Peyer's patch (tissue), 4 donors: ENCODE measurements around the gene HDAC4. TPM values are rescaled to one million over a fixed set of nuclear protein-coding genes. Genes with fewer than 3 reads are reported as not detected.

Source experiments
- DNase-seq, 3 donors: peaks; one replicate each; pipeline ENCODE4 v3.0.0-alpha.2; 2017 to 2019
- H3K27ac ChIP-seq, 4 donors: fragments of 200-600 bp; sonication (generic); one replicate each; pipeline ENCODE4 v1.5.1; 2016 to 2019
- H3K27me3 ChIP-seq, 2 donors: fragments of 200-600 bp; sonication (generic); one replicate each; pipeline ENCODE4 v1.5.1; 2019
- H3K36me3 ChIP-seq, 3 donors: fragments of 200-600 bp; sonication (generic); one replicate each; pipeline ENCODE4 v1.5.1; 2016 to 2019
- H3K4me1 ChIP-seq, 4 donors: fragments of 200-600 bp; sonication (generic); one replicate each; pipeline ENCODE4 v1.5.1; 2016 to 2019
- H3K4me3 ChIP-seq, 4 donors: fragments of 200-600 bp; sonication (generic); 1 replicate in 3 of 4; 2 replicates in 1 of 4; pipeline ENCODE4 v1.5.1; 2016 to 2019; ENCODE audit warnings: mild to moderate bottlenecking in 1 of 4
- H3K9me3 ChIP-seq, 4 donors: fragments of 200-600 bp; sonication (generic); one replicate each; pipeline ENCODE4 v1.5.1; 2016 to 2019; ENCODE audit warnings: mild to moderate bottlenecking in 1 of 4
- POLR2A ChIP-seq, 2 donors: fragments of 450-650 bp; IDR thresholded peaks; one replicate each; pipeline ENCODE4 v1.5.1; 2017; ENCODE audit warnings: antibody characterized with exemption in 2 of 2, mild to moderate bottlenecking in 2 of 2, moderate library complexity in 2 of 2
- total RNA-seq, 4 donors: library from RNA; depleted of rRNA; stranded (reverse); fragments of >200 nt; gene quantifications; one replicate each; pipeline ENCODE4 v1.1.0, GENCODE V29; 2016
- TF ChIP-seq, protein P1 (sequence below), 6 experiments: fragments of 450-650 bp in 4 of 6; fragments of 200-600 bp in 2 of 6; sonication (generic) in 1 of 6; IDR thresholded peaks; one replicate each; pipeline ENCODE4 v1.5.1; 2017 to 2019; ENCODE audit warnings: antibody characterized with exemption in 6 of 6, mild to moderate bottlenecking in 3 of 6, moderate library complexity in 1 of 6

HDAC4 gene
- total RNA-seq, 4 donors from 2014 or later = 28.9 to 198 (median 102) TPM

DNA sequence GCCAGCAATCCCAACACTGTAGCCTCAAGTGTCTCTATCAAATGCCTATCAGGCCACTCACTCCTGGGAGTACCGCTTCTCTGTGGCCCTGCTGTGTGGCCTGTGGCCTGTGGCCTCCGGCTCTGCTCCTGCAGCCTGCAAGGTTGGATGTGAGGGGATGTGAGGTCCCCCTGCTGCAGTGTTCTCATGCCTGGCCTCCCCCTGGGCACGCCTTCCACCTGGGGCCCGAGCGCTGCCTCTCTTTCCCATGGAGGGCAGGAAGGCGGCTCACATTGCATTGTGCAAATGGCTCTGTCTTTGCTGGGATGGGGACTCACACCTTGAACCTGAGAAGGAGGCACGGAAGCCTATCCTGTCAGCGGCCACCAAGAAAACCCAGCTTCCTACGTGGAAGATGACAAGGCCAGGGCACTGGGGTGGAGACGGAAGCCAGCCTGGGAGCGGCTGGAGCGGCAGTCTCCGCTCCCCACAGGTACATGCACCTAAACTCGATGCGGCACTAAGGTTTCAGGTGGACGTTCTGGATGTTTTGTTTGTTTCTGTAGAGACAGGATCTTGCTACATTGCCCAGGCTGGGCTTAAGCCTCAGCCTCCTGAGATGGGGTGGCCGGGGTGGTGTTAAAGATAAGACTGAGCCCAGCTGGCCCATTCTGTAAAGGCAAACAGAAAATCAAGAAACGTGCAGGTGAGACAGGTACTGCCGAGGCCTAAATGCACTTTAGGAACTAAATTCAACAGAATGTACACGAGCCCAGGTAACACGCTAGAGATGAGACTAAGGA lies 140.1 kb downstream of the HDAC4 start:
- Histone ChIP-seq H3K27me3 (no peaks in the 10 kb centered on the region), H3K4me3 (no peak overlapping the region), H3K27ac (no peak overlapping the region), H3K36me3 (no peaks in the 10 kb centered on the region), H3K9me3 (peaks cover 0 to 4% (median 0%) of the 10 kb centered on the region in 4 donors), H3K4me1 (peaks cover 4 to 42% (median 27%) of the 10 kb centered on the region in 4 donors)
- TF ChIP-seq POLR2A (IDR thresholded peaks at IDR 0.05) = no peak
- TF ChIP-seq, protein P1, sequence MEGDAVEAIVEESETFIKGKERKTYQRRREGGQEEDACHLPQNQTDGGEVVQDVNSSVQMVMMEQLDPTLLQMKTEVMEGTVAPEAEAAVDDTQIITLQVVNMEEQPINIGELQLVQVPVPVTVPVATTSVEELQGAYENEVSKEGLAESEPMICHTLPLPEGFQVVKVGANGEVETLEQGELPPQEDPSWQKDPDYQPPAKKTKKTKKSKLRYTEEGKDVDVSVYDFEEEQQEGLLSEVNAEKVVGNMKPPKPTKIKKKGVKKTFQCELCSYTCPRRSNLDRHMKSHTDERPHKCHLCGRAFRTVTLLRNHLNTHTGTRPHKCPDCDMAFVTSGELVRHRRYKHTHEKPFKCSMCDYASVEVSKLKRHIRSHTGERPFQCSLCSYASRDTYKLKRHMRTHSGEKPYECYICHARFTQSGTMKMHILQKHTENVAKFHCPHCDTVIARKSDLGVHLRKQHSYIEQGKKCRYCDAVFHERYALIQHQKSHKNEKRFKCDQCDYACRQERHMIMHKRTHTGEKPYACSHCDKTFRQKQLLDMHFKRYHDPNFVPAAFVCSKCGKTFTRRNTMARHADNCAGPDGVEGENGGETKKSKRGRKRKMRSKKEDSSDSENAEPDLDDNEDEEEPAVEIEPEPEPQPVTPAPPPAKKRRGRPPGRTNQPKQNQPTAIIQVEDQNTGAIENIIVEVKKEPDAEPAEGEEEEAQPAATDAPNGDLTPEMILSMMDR (IDR thresholded peaks at IDR 0.05) = no peak
- DNase-seq = peak in 1 of 3 donors; percentile 37

GRCh38 chr2:239259603-239260298 lies 141.1 kb downstream of the HDAC4 start:
- Histone ChIP-seq H3K4me1 (peaks cover 2 to 32% (median 18%) of the 10 kb centered on the region in 4 donors), H3K27me3 (no peaks in the 10 kb centered on the region), H3K27ac (peak overlapping the region in 3 of 4 donors; percentile 1 to 25 (median 25)), H3K36me3 (no peaks in the 10 kb centered on the region), H3K9me3 (peaks cover 0 to 4% (median 0%) of the 10 kb centered on the region in 4 donors), H3K4me3 (no peak overlapping the region)
- no peak for TF ChIP-seq POLR2A (IDR thresholded peaks at IDR 0.05)
- TF ChIP-seq, protein P1 (IDR thresholded peaks at IDR 0.05) = no peak
- DNase-seq = peak in 1 of 3 donors; percentile 44

DNA sequence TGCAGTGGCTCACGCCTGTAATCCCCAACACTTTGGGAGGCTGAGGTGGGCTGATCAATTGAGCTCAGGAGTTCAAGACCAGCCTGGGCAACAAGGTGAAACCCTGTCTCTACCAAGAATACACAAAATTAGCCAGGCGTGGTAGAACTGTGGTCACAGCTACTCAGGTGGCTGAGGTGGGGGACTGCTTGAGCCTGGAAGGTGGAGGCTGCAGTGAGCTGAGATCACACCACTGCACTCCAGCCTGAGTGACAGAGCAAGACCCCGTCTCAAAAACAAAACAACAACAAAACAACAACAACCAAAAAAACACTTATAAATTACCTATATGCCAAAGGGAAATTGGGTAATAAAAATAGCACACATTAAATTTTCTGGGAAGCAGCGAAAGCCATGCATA lies 141.6 kb downstream of the HDAC4 start:
- Histone ChIP-seq H3K4me3 (no peak overlapping the region), H3K4me1 (peaks cover 0 to 26% (median 13%) of the 10 kb centered on the region in 4 donors), H3K27ac (peak overlapping the region in 2 of 4 donors; percentile 1 to 25), H3K36me3 (no peaks in the 10 kb centered on the region), H3K9me3 (peaks cover 0 to 4% (median 0%) of the 10 kb centered on the region in 4 donors), H3K27me3 (no peaks in the 10 kb centered on the region)
- peak in 1 of 3 donors; percentile 47 for DNase-seq
- TF ChIP-seq POLR2A (IDR thresholded peaks at IDR 0.05) = no peak
- TF ChIP-seq, protein P1 (IDR thresholded peaks at IDR 0.05) = no peak

DNA sequence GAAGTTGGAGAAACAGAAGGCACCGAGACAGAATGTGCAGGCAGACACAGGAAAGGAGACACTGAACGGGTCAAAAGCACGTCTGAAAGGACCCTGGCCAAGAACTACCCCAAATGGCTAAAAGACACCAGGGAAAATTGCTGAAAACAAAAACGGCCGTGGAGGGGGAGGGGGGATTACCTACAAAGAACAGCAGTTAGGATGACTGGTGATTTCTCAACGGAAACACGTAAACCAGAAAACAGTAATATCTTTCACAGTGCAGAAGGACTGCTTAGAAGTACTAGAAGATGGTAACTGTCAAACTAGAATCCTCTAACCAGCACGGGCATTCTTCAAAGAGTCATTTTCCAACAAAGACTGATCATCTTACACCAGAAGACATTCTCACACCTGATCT lies 142.6 kb downstream of the HDAC4 start:
- Histone ChIP-seq H3K9me3 (peaks cover 0 to 4% (median 0%) of the 10 kb centered on the region in 4 donors), H3K27ac (no peak overlapping the region), H3K4me1 (peaks cover 0 to 17% (median 11%) of the 10 kb centered on the region in 4 donors), H3K36me3 (no peaks in the 10 kb centered on the region), H3K4me3 (no peak overlapping the region), H3K27me3 (no peaks in the 10 kb centered on the region)
- DNase-seq = no peak
- no peak for TF ChIP-seq POLR2A (IDR thresholded peaks at IDR 0.05)
- TF ChIP-seq, protein P1 (IDR thresholded peaks at IDR 0.05) = no peak

DNA sequence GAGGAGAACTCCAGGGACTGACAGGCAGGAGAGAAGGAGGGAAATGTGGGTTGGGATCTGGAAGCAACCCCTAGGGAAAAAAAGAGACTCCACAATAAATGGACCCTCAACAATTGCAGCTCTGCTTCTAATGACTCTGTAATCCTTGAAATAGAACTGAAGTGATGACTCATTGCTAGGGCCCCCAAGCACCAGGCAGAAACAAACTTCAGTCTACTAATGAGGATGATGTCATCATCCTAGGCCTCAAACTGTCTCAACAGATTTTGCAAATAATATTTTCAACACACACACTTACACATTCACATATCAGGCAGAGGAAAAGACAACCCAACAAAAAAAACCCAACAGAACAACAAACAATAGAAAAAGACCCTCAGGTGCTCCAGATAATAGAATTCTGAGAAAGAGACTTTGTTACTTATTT lies 143.3 kb downstream of the HDAC4 start:
- TF ChIP-seq, protein P1 (IDR thresholded peaks at IDR 0.05) = no peak
- TF ChIP-seq POLR2A (IDR thresholded peaks at IDR 0.05) = no peak
- Histone ChIP-seq H3K4me3 (no peak overlapping the region), H3K9me3 (peaks cover 0 to 4% (median 0%) of the 10 kb centered on the region in 4 donors), H3K4me1 (peaks cover 0 to 17% (median 13%) of the 10 kb centered on the region in 4 donors), H3K27me3 (no peaks in the 10 kb centered on the region), H3K27ac (peak overlapping the region in 1 of 4 donors; percentile 20), H3K36me3 (no peaks in the 10 kb centered on the region)
- no peak for DNase-seq
